Natural killer cell (primary cell): ENCODE results near the gene HSD17B1. TPM values are rescaled to one million over a fixed set of nuclear protein-coding genes. Genes with fewer than 3 reads are reported as not detected.

Experiments used
- ATAC-seq, 3 donors: fragments of 150-1000 bp in 2 of 3; fragments of 200-7000 bp in 1 of 3; cut with Tn5 transposase; 1 replicate in 1 of 3; 2 replicates in 2 of 3; pipeline ENCODE4 v1.10.0; 2021; ENCODE audit warnings: mild to moderate bottlenecking in 2 of 3, moderate library complexity in 2 of 3
- DNase-seq, 2 donors: peaks; one replicate each; pipeline versions ENCODE4 v3.0.0 to v3.0.0-alpha.2; 2013 to 2021; ENCODE audit warnings: mixed read lengths in 1 of 2
- H3K27ac ChIP-seq: one replicate; pipeline ENCODE4 v1.5.1; 2013; ENCODE audit warnings: mild to moderate bottlenecking, low read length
- H3K27me3 ChIP-seq: one replicate; pipeline ENCODE4 v1.6.1; 2013; ENCODE audit warnings: low read length; ENCODE audit not compliant: control insufficient read depth, insufficient read depth
- H3K36me3 ChIP-seq: one replicate; pipeline ENCODE4 v1.6.1; 2013; ENCODE audit warnings: low read length; ENCODE audit not compliant: control insufficient read depth, insufficient read depth
- H3K4me1 ChIP-seq: one replicate; pipeline ENCODE4 v1.6.1; 2013; ENCODE audit warnings: low read length; ENCODE audit not compliant: control insufficient read depth, insufficient read depth
- H3K4me3 ChIP-seq: one replicate; pipeline ENCODE4 v1.5.1; 2013; ENCODE audit warnings: low read length
- H3K9me3 ChIP-seq: one replicate; pipeline ENCODE4 v1.6.1; 2013; ENCODE audit warnings: low read length; ENCODE audit not compliant: control insufficient read depth, insufficient read depth
- H3K27ac Mint-ChIP-seq, 2 donors: one replicate each; pipeline ENCODE4 v1.8.0; 2022; ENCODE audit warnings: mild to moderate bottlenecking in 2 of 2, mixed read lengths in 2 of 2, moderate library complexity in 1 of 2
- H3K27me3 Mint-ChIP-seq, 2 donors: one replicate each; pipeline ENCODE4 v1.8.0; 2022; ENCODE audit warnings: low read depth in 2 of 2, mixed read lengths in 2 of 2
- H3K36me3 Mint-ChIP-seq: one replicate; pipeline ENCODE4 v1.8.0; 2022; ENCODE audit warnings: mixed read lengths
- H3K4me1 Mint-ChIP-seq, 2 donors: one replicate each; pipeline ENCODE4 v1.8.0; 2022; ENCODE audit warnings: mixed read lengths in 2 of 2
- H3K4me3 Mint-ChIP-seq: one replicate; pipeline ENCODE4 v1.8.0; 2022; ENCODE audit warnings: mild to moderate bottlenecking, moderate library complexity, mixed read lengths
- H3K9me3 Mint-ChIP-seq, 2 donors: one replicate each; pipeline ENCODE4 v1.8.0; 2022; ENCODE audit warnings: mixed read lengths in 2 of 2
- CTCF ChIP-seq: fragments of 200-600 bp; IDR thresholded peaks from one replicate; pipeline ENCODE4 v1.8.0; 2022; ENCODE audit warnings: antibody characterized with exemption
- WGBS: methylation state at CpG from one replicate; pipeline ENCODE4 v1.1.7; 2013; ENCODE audit warnings: missing lambda C conversion rate; ENCODE audit not compliant: insufficient coverage; 5-methylcytosine and 5-hydroxymethylcytosine counted together
- intact Hi-C: fragments of 100-400 bp; cut with micrococcal nuclease; formaldehyde crosslinking; loops from one replicate; pipeline ENCODE4 v1.14.2; 2022
- total RNA-seq, 4 donors: library from RNA; stranded (reverse); fragments of 120-200 nt in 1 of 4; gene quantifications; one replicate each; pipeline versions ENCODE4 v1.2.3 to v1.2.4, GENCODE V29; 2013 to 2022

The HSD17B1 gene
- total RNA-seq, 3 donors from 2014 or later (not counting 1 experiment from before 2014, with no cell fraction given) = 0.68 to 1.6 (median 1.2) TPM

DNA sequence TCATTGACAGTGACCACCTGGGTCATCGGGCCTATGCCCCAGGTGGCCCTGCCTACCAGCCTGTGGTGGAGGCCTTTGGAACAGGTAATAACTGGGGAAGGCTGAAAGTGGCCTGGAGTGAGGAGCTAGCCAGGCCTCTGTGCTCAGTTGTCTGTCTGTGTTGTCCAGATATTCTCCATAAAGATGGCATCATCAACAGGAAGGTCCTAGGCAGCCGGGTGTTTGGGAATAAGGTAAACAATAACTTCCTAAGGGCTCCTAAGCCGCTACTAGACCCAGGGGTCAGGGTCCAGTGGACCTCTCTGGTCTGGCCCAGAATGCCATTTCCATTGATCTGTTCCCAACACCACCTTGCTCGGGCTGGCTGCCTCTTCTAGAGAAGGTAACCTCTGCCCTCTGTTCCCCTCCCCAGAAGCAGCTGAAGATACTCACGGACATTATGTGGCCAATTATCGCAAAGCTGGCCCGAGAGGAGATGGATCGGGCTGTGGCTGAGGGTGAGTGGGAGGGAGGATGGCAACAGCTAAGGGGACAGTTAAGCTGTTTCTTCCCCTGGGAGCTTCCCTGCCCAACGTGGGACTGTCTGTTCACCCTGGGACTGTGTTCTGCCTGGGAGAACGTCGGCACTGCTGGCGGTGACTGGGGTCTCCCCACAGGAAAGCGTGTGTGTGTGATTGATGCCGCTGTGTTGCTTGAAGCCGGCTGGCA, 12.2 kb downstream of the HSD17B1 start:
- Histone ChIP-seq H3K4me1 (peaks cover 57% of the 10 kb centered on the region), H3K9me3 (no peaks in the 10 kb centered on the region), H3K27ac (no peak overlapping the region), H3K36me3 (peaks cover 39% of the 10 kb centered on the region), H3K27me3 (no peaks in the 10 kb centered on the region), H3K4me3 (no peak overlapping the region)
- no peak for TF ChIP-seq CTCF
- ATAC-seq = no peak
- Mint-ChIP-seq H3K27ac (peak overlapping the region in 1 of 2 donors; percentile 11), H3K9me3 (no peaks in the 10 kb centered on the region), H3K27me3 (no peaks in the 10 kb centered on the region), H3K4me3 (no peak overlapping the region), H3K4me1 (peaks cover 45 to 47% of the 10 kb centered on the region in 2 donors), H3K36me3 (no peaks in the 10 kb centered on the region)
- intact Hi-C loops = loop anchor here (5.0 kb wide), 1 partner anchor 42 kb away; the partner anchor contains the start of genes RETREG3 and TUBG1
- 98% methylated on average over 15 of the region's 15 CpGs for WGBS
- no peak for DNase-seq

- Mint-ChIP-seq H3K4me1 (peaks cover 45 to 47% of the 10 kb centered on the region in 2 donors), H3K27ac (peak overlapping the region; percentile 85 to 96), H3K27me3 (no peaks in the 10 kb centered on the region), H3K4me3 (peak overlapping the region; percentile 92), H3K9me3 (no peaks in the 10 kb centered on the region), H3K36me3 (no peaks in the 10 kb centered on the region)
- DNase-seq (no peak), ATAC-seq (no peak)
- Histone ChIP-seq H3K9me3 (no peaks in the 10 kb centered on the region), H3K36me3 (peaks cover 44% of the 10 kb centered on the region), H3K27me3 (no peaks in the 10 kb centered on the region), H3K27ac (peak overlapping the region; percentile 77), H3K4me3 (no peak overlapping the region), H3K4me1 (peaks cover 57% of the 10 kb centered on the region)
- WGBS = 94% methylated on average over 15 of the region's 16 CpGs
- no peak for TF ChIP-seq CTCF
- intact Hi-C loops = loop anchor here (5.0 kb wide), 1 partner anchor 42 kb away; the partner anchor contains the start of genes RETREG3 and TUBG1
These were observed 12.9 kb downstream of the HSD17B1 start for GRCh38 chr17:42565523-42566214.

DNA sequence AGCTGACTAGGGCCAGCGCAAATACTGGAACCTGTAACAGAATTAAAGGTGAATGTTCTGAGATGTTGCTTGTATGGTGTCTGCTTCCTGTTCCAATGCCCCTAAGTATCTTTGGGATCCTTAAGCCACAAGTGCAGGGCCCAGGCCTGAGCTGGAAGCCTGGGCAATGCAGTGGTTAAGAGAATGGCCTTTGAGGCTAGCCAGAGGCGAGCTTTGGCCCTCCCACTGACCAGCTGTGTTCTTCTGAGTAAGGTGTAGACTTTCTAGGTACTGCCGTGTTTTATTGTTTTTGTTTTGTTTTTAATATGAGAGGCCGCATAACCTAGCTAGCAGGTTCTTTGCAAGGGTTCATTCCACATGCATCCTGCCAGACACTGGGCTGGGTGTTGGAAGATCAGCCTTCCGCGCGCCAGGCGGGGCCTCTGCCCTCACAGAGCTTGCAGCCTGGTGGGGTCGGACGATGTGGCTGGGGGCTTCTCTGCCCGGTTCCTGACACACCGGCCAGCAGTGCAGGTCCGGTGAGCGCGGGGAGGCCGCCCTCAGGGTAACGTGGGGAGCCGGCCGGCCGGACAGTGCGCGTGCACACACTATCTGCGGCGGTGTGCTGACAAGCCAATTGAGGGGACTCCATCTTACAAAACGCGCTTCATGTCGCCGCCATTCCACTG, 13.6 kb downstream of the HSD17B1 start:
- Mint-ChIP-seq H3K4me3 (peak overlapping the region; percentile 92), H3K27ac (peak overlapping the region; percentile 85 to 96), H3K4me1 (peaks cover 45 to 47% of the 10 kb centered on the region in 2 donors), H3K27me3 (no peaks in the 10 kb centered on the region), H3K9me3 (no peaks in the 10 kb centered on the region), H3K36me3 (no peaks in the 10 kb centered on the region)
- intact Hi-C loops = loop anchor here (5.0 kb wide), 1 partner anchor 41 kb away; the partner anchor contains the start of genes RETREG3 and TUBG1
- Histone ChIP-seq H3K27ac (peak overlapping the region; percentile 77), H3K4me3 (peak overlapping the region; percentile 79), H3K36me3 (peaks cover 47% of the 10 kb centered on the region), H3K4me1 (peaks cover 56% of the 10 kb centered on the region), H3K27me3 (no peaks in the 10 kb centered on the region), H3K9me3 (no peaks in the 10 kb centered on the region)
- DNase-seq (no peak), ATAC-seq (no peak)
- WGBS = 59% methylated on average over 28 of the region's 28 CpGs
- no peak for TF ChIP-seq CTCF
